GM12878 (cell line): ENCODE results near the gene APH1B.

Experiments
- EP300 ChIP-seq, 2 experiments: fragments of 150-350 bp in 1 of 2; IDR thresholded peaks; 2 replicates each; pipeline ENCODE4 v1.6.1; 2011 to 2012; ENCODE audit warnings: low read depth in 2 of 2, low read length in 2 of 2, borderline replicate concordance in 1 of 2, improper control_type of control experiment in 1 of 2, inconsistent platforms in 1 of 2; ENCODE audit not compliant: control insufficient read depth in 1 of 2
- HDAC6 ChIP-seq: fragments of 200-600 bp; sonication (generic); IDR thresholded peaks from one replicate; pipeline ENCODE4 v1.8.0; 2017; ENCODE audit warnings: antibody characterized with exemption; ENCODE audit not compliant: unreplicated experiment
- JUND ChIP-seq: IDR thresholded peaks from 2 replicates; pipeline ENCODE4 v1.6.1; 2012; ENCODE audit warnings: low read depth, mild to moderate bottlenecking, low read length, improper control_type of control experiment, moderate library complexity
- LARP7 ChIP-seq: fragments of 450-650 bp; IDR thresholded peaks from 2 replicates; pipeline ENCODE4 v1.6.1; 2017; ENCODE audit warnings: mild to moderate bottlenecking
- POLR2A ChIP-seq: IDR thresholded peaks from 2 replicates; pipeline ENCODE4 v1.6.1; 2011; ENCODE audit warnings: low read depth, mild to moderate bottlenecking, low read length
- POLR2AphosphoS5 ChIP-seq: IDR thresholded peaks from 2 replicates; pipeline ENCODE4 v1.6.1; 2011; ENCODE audit warnings: mild to moderate bottlenecking, low read length, inconsistent platforms
- RFX5 ChIP-seq: IDR thresholded peaks from 2 replicates; pipeline ENCODE4 v1.6.1; 2011; ENCODE audit warnings: low read depth, low read length, improper control_type of control experiment
- ZNF24 ChIP-seq: fragments of 450-650 bp; IDR thresholded peaks from 2 replicates; pipeline ENCODE4 v1.6.1; 2017; ENCODE audit warnings: antibody characterized with exemption, mild to moderate bottlenecking
- TF ChIP-seq, protein P1 (sequence below): IDR thresholded peaks from 2 replicates; pipeline ENCODE4 v1.6.1; 2012; ENCODE audit warnings: low read depth, low read length, improper control_type of control experiment
- TF ChIP-seq, protein P2 (sequence below), 3 experiments: IDR thresholded peaks in 2 of 3; conservative IDR thresholded peaks in 1 of 3; 2 replicates each; pipeline ENCODE4 v1.5.1; 2011; ENCODE audit warnings: low read depth in 3 of 3, low read length in 3 of 3, mild to moderate bottlenecking in 3 of 3, control low read depth in 2 of 3, moderate library complexity in 2 of 3, inconsistent platforms in 1 of 3, mixed read lengths in 1 of 3; ENCODE audit not compliant: control insufficient read depth in 2 of 3, insufficient read depth in 1 of 3; ENCODE audit errors: extremely low read depth in 1 of 3
- TF ChIP-seq, protein P3 (sequence below): fragments of 450-650 bp; IDR thresholded peaks from 2 replicates; pipeline ENCODE4 v1.6.1; 2017; ENCODE audit warnings: mild to moderate bottlenecking, low read depth, inconsistent platforms; ENCODE audit not compliant: poor library complexity, severe bottlenecking
- TF ChIP-seq, protein P4 (sequence below): IDR thresholded peaks from 2 replicates; pipeline ENCODE4 v1.6.1; 2012; ENCODE audit warnings: mild to moderate bottlenecking, low read depth, low read length

DNA sequence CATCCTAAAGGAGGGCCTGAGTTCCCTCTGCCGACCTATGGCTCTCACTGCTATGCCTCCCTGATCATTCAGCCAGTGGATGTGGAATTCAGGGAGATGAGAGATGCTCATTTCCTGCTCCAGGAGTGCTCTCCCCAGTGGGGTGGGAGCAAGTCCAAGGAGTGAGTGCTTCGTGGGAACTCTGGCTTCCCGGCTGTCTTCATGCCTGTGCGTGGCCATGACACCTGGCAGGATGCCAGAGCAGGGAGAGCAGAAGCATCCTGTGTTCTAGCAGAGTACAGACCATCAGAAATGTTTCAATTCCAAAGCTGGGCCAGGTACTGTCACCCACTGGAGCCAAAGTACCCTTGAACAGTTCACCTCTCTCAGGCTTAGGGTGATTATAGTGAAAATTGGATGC lies 45.1 kb downstream of the APH1B start:
- TF ChIP-seq, protein P1, sequence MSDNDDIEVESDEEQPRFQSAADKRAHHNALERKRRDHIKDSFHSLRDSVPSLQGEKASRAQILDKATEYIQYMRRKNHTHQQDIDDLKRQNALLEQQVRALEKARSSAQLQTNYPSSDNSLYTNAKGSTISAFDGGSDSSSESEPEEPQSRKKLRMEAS: no peak
- TF ChIP-seq LARP7 (no peak), JUND (no peak), POLR2AphosphoS5 (no peak), RFX5 (no peak), POLR2A (no peak), ZNF24 (no peak), EP300 (IDR thresholded peaks at IDR 0.05; ENCODE audit: borderline replicate concordance in 1 of 2, control insufficient read depth in 1 of 2, low read depth in 2 of 2, low read length in 2 of 2) (no peak), HDAC6 (no peak)
- TF ChIP-seq, protein P2, sequence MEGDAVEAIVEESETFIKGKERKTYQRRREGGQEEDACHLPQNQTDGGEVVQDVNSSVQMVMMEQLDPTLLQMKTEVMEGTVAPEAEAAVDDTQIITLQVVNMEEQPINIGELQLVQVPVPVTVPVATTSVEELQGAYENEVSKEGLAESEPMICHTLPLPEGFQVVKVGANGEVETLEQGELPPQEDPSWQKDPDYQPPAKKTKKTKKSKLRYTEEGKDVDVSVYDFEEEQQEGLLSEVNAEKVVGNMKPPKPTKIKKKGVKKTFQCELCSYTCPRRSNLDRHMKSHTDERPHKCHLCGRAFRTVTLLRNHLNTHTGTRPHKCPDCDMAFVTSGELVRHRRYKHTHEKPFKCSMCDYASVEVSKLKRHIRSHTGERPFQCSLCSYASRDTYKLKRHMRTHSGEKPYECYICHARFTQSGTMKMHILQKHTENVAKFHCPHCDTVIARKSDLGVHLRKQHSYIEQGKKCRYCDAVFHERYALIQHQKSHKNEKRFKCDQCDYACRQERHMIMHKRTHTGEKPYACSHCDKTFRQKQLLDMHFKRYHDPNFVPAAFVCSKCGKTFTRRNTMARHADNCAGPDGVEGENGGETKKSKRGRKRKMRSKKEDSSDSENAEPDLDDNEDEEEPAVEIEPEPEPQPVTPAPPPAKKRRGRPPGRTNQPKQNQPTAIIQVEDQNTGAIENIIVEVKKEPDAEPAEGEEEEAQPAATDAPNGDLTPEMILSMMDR (IDR thresholded peaks at IDR 0.05 in 2 of 3, conservative IDR thresholded peaks at IDR 0.05 in 1 of 3; ENCODE audit: control insufficient read depth in 2 of 3, extremely low read depth in 1 of 3, insufficient read depth in 1 of 3, low read depth in 3 of 3, low read length in 3 of 3): no peak
- TF ChIP-seq, protein P3, sequence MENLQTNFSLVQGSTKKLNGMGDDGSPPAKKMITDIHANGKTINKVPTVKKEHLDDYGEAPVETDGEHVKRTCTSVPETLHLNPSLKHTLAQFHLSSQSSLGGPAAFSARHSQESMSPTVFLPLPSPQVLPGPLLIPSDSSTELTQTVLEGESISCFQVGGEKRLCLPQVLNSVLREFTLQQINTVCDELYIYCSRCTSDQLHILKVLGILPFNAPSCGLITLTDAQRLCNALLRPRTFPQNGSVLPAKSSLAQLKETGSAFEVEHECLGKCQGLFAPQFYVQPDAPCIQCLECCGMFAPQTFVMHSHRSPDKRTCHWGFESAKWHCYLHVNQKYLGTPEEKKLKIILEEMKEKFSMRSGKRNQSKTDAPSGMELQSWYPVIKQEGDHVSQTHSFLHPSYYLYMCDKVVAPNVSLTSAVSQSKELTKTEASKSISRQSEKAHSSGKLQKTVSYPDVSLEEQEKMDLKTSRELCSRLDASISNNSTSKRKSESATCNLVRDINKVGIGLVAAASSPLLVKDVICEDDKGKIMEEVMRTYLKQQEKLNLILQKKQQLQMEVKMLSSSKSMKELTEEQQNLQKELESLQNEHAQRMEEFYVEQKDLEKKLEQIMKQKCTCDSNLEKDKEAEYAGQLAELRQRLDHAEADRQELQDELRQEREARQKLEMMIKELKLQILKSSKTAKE: no peak
- TF ChIP-seq, protein P4, sequence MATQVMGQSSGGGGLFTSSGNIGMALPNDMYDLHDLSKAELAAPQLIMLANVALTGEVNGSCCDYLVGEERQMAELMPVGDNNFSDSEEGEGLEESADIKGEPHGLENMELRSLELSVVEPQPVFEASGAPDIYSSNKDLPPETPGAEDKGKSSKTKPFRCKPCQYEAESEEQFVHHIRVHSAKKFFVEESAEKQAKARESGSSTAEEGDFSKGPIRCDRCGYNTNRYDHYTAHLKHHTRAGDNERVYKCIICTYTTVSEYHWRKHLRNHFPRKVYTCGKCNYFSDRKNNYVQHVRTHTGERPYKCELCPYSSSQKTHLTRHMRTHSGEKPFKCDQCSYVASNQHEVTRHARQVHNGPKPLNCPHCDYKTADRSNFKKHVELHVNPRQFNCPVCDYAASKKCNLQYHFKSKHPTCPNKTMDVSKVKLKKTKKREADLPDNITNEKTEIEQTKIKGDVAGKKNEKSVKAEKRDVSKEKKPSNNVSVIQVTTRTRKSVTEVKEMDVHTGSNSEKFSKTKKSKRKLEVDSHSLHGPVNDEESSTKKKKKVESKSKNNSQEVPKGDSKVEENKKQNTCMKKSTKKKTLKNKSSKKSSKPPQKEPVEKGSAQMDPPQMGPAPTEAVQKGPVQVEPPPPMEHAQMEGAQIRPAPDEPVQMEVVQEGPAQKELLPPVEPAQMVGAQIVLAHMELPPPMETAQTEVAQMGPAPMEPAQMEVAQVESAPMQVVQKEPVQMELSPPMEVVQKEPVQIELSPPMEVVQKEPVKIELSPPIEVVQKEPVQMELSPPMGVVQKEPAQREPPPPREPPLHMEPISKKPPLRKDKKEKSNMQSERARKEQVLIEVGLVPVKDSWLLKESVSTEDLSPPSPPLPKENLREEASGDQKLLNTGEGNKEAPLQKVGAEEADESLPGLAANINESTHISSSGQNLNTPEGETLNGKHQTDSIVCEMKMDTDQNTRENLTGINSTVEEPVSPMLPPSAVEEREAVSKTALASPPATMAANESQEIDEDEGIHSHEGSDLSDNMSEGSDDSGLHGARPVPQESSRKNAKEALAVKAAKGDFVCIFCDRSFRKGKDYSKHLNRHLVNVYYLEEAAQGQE: no peak
